ENCODE results near the gene LSAMP. TPM values are rescaled to one million over a fixed set of nuclear protein-coding genes. Genes with fewer than 3 reads are reported as not detected.

Gene LSAMP
- total and polyA plus RNA-seq, 2 of the 13 experiments (the other 11 are each of a cell fraction or from before 2014, with no cell fraction given) = not detected

DNA sequence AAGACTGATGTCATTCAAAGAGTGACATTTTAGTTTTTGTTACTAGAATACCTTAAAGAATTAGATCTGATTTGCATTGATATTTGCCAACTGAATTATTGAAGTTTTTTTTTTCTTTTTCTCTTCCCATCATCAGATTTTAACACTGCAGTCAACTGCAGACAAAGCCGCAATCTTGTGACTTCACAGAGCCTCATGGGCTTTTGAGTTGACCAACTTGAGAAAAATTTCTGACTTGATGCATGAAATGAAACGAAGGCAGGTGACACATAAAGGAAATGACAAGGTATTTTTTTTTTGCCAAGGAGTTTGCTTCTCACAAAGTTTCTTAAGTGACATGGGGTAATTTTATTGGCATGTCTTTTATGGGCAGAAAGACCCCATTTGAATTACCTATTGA, 438.3 kb downstream of the LSAMP start:
- ChIA-PET CTCF (ENCODE audit: low intra/inter-chr PET ratio, low total read pairs) (no interaction called here), POLR2A (no interaction called here)
- Histone ChIP-seq H2AFZ (ENCODE audit: low read length) (no peak overlapping the region), H4K20me1 (ENCODE audit: insufficient read depth, low read length) (no peaks in the 10 kb centered on the region), H3K27me3 (ENCODE audit: control insufficient read depth in 1 of 2, insufficient read depth in 2 of 2, low read length in 2 of 2) (no peaks in the 10 kb centered on the region), H3K27ac (ENCODE audit: extremely low read length, insufficient read depth, low read length) (no peak overlapping the region), H3K4me2 (ENCODE audit: low read depth, low read length) (no peak overlapping the region), H3K9me3 (ENCODE audit: low read length) (no peaks in the 10 kb centered on the region), H3K9ac (ENCODE audit: insufficient read depth, low read depth, low read length) (no peak overlapping the region), H3K79me2 (ENCODE audit: insufficient read depth, low read length) (no peaks in the 10 kb centered on the region), H3K36me3 (replicated peaks in 1 of 2; ENCODE audit: control insufficient read depth in 1 of 2, insufficient read depth in 2 of 2, low read length in 2 of 2) (no peaks in the 10 kb centered on the region), H3K4me1 (ENCODE audit: insufficient read depth, low read length) (no peaks in the 10 kb centered on the region), H3K4me3 (replicated peaks in 1 of 3; ENCODE audit: insufficient read depth in 1 of 3, low read depth in 2 of 3, low read length in 3 of 3) (no peak overlapping the region)
- WGBS (ENCODE audit: low lambda C conversion rate) = 32% methylated on average over 2 of the region's 2 CpGs
- no peak for TF ChIP-seq HNF4A (CRISPR knock-in tag; IDR thresholded peaks at IDR 0.05)
- TF ChIP-seq, protein P1, sequence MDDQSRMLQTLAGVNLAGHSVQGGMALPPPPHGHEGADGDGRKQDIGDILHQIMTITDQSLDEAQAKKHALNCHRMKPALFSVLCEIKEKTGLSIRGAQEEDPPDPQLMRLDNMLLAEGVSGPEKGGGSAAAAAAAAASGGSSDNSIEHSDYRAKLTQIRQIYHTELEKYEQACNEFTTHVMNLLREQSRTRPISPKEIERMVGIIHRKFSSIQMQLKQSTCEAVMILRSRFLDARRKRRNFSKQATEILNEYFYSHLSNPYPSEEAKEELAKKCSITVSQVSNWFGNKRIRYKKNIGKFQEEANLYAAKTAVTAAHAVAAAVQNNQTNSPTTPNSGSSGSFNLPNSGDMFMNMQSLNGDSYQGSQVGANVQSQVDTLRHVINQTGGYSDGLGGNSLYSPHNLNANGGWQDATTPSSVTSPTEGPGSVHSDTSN (CRISPR knock-in tag; IDR thresholded peaks at IDR 0.05; ENCODE audit: borderline replicate concordance) = no peak
- TF ChIP-seq ZNF75D (CRISPR knock-in tag; IDR thresholded peaks at IDR 0.05; ENCODE audit: borderline replicate concordance) = no peak
- TF ChIP-seq, protein P2, sequence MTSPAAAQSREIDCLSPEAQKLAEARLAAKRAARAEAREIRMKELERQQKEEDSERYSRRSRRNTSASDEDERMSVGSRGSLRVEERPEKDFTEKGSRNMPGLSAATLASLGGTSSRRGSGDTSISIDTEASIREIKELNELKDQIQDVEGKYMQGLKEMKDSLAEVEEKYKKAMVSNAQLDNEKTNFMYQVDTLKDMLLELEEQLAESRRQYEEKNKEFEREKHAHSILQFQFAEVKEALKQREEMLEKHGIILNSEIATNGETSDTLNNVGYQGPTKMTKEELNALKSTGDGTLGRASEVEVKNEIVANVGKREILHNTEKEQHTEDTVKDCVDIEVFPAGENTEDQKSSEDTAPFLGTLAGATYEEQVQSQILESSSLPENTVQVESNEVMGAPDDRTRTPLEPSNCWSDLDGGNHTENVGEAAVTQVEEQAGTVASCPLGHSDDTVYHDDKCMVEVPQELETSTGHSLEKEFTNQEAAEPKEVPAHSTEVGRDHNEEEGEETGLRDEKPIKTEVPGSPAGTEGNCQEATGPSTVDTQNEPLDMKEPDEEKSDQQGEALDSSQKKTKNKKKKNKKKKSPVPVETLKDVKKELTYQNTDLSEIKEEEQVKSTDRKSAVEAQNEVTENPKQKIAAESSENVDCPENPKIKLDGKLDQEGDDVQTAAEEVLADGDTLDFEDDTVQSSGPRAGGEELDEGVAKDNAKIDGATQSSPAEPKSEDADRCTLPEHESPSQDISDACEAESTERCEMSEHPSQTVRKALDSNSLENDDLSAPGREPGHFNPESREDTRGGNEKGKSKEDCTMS (CRISPR knock-in tag; conservative IDR thresholded peaks at IDR 0.05) = no peak
- no peak for TF ChIP-seq YEATS2 (CRISPR knock-in tag; IDR thresholded peaks at IDR 0.05; ENCODE audit: borderline replicate concordance)
- TF ChIP-seq ZNF598 (CRISPR knock-in tag; IDR thresholded peaks at IDR 0.05; ENCODE audit: borderline replicate concordance) = no peak
- TF ChIP-seq ZNF280D (CRISPR knock-in tag; IDR thresholded peaks at IDR 0.05) = no peak
- no peak for TF ChIP-seq HMGXB3 (CRISPR knock-in tag; IDR thresholded peaks at IDR 0.05; ENCODE audit: borderline replicate concordance)
- no peak for TF ChIP-seq MIXL1 (CRISPR knock-in tag; IDR thresholded peaks at IDR 0.05)
- in situ Hi-C loops (cut with HindIII; ENCODE audit: extremely low pct_ligation_motif_present, low pct_unique_long_range_greater_than_20kb) = no loop called here
- no TSS peak for BruUV-seq (replicated peaks)
- no peak for FAIRE-seq
- ATAC-seq = no peak
- DNase-seq (ENCODE audit: low spot score) = no peak
- intact Hi-C loops (cut with micrococcal nuclease; ENCODE audit: unreplicated experiment) = no loop called here

All from HepG2 (cell line).